Measurements from ENCODE around the gene ZNF575. TPM values are rescaled to one million over a fixed set of nuclear protein-coding genes. Genes with fewer than 3 reads are reported as not detected.

The ZNF575 gene, protein sequence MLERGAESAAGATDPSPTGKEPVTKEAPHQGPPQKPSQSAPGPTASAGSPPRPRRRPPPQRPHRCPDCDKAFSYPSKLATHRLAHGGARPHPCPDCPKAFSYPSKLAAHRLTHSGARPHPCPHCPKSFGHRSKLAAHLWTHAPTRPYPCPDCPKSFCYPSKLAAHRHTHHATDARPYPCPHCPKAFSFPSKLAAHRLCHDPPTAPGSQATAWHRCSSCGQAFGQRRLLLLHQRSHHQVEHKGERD
- total RNA-seq: 0.14 and 0.28 TPM in 2 replicates

DNA sequence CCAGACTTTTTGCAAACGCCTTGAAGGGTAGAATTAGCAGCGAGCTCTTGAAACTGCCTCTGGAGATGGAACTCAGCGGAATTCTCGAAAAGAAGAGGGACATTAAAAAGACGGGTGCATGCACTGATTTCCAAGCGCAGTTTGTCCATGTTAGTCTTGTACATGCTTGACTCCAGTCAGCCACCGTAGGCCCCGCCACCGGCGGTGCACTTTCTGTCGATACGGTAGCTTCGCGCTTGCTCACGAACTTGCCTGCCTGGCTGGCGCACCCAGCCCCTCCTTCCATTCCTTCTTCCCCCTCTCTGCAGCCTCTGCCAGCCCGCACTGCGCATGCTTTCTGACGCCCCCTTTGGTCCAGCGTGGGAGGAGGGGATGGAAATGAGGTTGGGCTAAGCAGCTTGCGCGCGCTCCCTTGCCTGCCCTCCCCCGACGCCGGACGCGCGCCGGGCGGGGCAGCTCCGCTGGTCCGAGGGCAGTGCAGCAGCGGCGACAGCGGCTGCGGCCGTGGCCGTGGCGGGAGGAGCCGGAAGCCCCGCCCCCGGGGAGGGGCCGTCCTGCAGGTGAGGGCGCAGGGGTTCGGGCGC lies at the start of gene ZNF575:
Gene ZNF575, plus strand, starts transcription at position 227 of the 584 bp plus-strand sequence. CDS start 1,235 bp downstream, outside the sequence.

GRCh38 chr19:43504426-43505185 lies 28.4 kb upstream of the ZNF575 start, which contains the start of gene PHLDB3:
TSS of gene PHLDB3 (minus strand) at chr19:43504746. CDS start at chr19:43504118, 628 bp downstream.

GRCh38 chr19:43526884-43527859 lies 5.8 kb upstream of the ZNF575 start, which contains the start of gene ETHE1:
TSS of gene ETHE1 (minus strand) at chr19:43527201. CDS start at chr19:43527177, 24 bp downstream.

GRCh38 chr19:43575156-43575950 lies 42.4 kb downstream of the ZNF575 start, which contains the start of the genes PINLYP and XRCC1:
TSS of gene PINLYP (plus strand) at chr19:43575801. CDS start at chr19:43577192, 1,391 bp downstream.
TSS of gene XRCC1 (minus strand) at chr19:43575527. CDS start at chr19:43575458, 69 bp downstream.

Other genes starting within 250 kb of the ZNF575 start
- gene CD177, start 179.5 kb upstream of the ZNF575 start, total RNA-seq: 0.09 TPM in 1 of 2 replicates, not detected in the other
- gene TEX101, start 118.3 kb upstream of the ZNF575 start, total RNA-seq: not detected in 2 replicates
- 0.09 and 0.14 TPM in 2 replicates for gene LYPD3, start 67.6 kb upstream of the ZNF575 start, total RNA-seq
- 15.4 and 19.2 TPM in 2 replicates for gene PHLDB3, start 28.4 kb upstream of the ZNF575 start, total RNA-seq
- 92.9 and 117 TPM in 2 replicates for gene ETHE1, start 6.0 kb upstream of the ZNF575 start, total RNA-seq
- gene XRCC1, start 42.3 kb downstream of the ZNF575 start, total RNA-seq: 7.7 and 11.8 TPM in 2 replicates
- gene PINLYP, start 42.6 kb downstream of the ZNF575 start, total RNA-seq: 0.55 and 1.4 TPM in 2 replicates
- 15.6 and 17.4 TPM in 2 replicates for gene IRGQ, start 62.9 kb downstream of the ZNF575 start, total RNA-seq
- 7.1 and 11.4 TPM in 2 replicates for gene ZNF576, start 63.4 kb downstream of the ZNF575 start, total RNA-seq
- gene SRRM5, start 78.9 kb downstream of the ZNF575 start, total RNA-seq: not detected in 2 replicates
- gene ZNF428, start 86.4 kb downstream of the ZNF575 start, total RNA-seq: 35.0 and 37.5 TPM in 2 replicates
- gene CADM4, start 106.7 kb downstream of the ZNF575 start, total RNA-seq: 2.0 and 3.0 TPM in 2 replicates
- 75.2 and 84.7 TPM in 2 replicates for gene PLAUR, start 137.0 kb downstream of the ZNF575 start, total RNA-seq
- gene IRGC, start 182.9 kb downstream of the ZNF575 start, total RNA-seq: not detected in 2 replicates
- gene SMG9, start 221.8 kb downstream of the ZNF575 start, total RNA-seq: 5.5 and 7.4 TPM in 2 replicates
- gene KCNN4, start 247.8 kb downstream of the ZNF575 start, total RNA-seq: 0.28 and 0.55 TPM in 2 replicates